Activated CD4-positive, alpha-beta T cell treated with anti-CD3 and anti-CD28 coated beads, Interleukin-2, amount 50 U/mL, for 1 hour (primary cell): ENCODE measurements around the gene MRS2.

Experiments used
- DNase-seq: peaks from one replicate; pipeline ENCODE4 v3.0.0-alpha.2; 2020

Gene MRS2

GRCh38 chr6:24436979-24437378 is 34.2 kb downstream of the MRS2 start:
- DNase-seq = no peak

GRCh38 chr6:24439858-24440539 is 37.3 kb downstream of the MRS2 start:
- DNase-seq = no peak

GRCh38 chr6:24440897-24441598 is 38.3 kb downstream of the MRS2 start:
- DNase-seq = no peak

GRCh38 chr6:24441599-24441904 is 38.8 kb downstream of the MRS2 start:
- DNase-seq = no peak

- no peak for DNase-seq
These were observed 41.9 kb downstream of the MRS2 start for GRCh38 chr6:24444588-24444987.

- no peak for DNase-seq
These were observed 43.0 kb downstream of the MRS2 start for GRCh38 chr6:24445704-24446103.

- DNase-seq = no peak
These were observed 43.9 kb downstream of the MRS2 start for GRCh38 chr6:24446670-24447069.

- no peak for DNase-seq
These were observed 45.7 kb downstream of the MRS2 start for GRCh38 chr6:24448396-24448795.

GRCh38 chr6:24448828-24449525 is 46.2 kb downstream of the MRS2 start:
- no peak for DNase-seq

- no peak for DNase-seq
These were observed 49.0 kb downstream of the MRS2 start for GRCh38 chr6:24451581-24452388.

- DNase-seq = no peak
These were observed 51.2 kb downstream of the MRS2 start for GRCh38 chr6:24453921-24454320.

GRCh38 chr6:24454452-24454851 is 51.7 kb downstream of the MRS2 start:
- DNase-seq = no peak

- no peak for DNase-seq
These were observed 52.3 kb downstream of the MRS2 start for GRCh38 chr6:24455061-24455460.

GRCh38 chr6:24458134-24458533 is 55.4 kb downstream of the MRS2 start:
- DNase-seq = no peak

GRCh38 chr6:24458941-24459340 is 56.2 kb downstream of the MRS2 start:
- DNase-seq = no peak

GRCh38 chr6:24460966-24461365 is 58.2 kb downstream of the MRS2 start:
- DNase-seq = no peak

GRCh38 chr6:24464253-24465038 is 61.7 kb downstream of the MRS2 start:
- no peak for DNase-seq

- DNase-seq = no peak
These were observed 67.1 kb downstream of the MRS2 start for GRCh38 chr6:24469811-24470210.

- DNase-seq = no peak
These were observed 69.4 kb downstream of the MRS2 start for GRCh38 chr6:24472181-24472580.
